ENCODE measurements around the gene KDELR1.

- TF ChIP-seq CTCF (IDR thresholded peaks at IDR 0.05) (no peak), EP300 (IDR thresholded peaks at IDR 0.05) (no peak)
Observed at GRCh38 chr19:48367855-48368254, 23.5 kb downstream of the KDELR1 start.
